DND-41 (cell line): ENCODE measurements around the gene DNAJC2.

ENCODE experiments used
- CTCF ChIP-seq: IDR thresholded peaks from 2 replicates; pipeline ENCODE4 v1.5.1; 2012; ENCODE audit warnings: borderline replicate concordance, low read length, moderate library complexity, mild to moderate bottlenecking; ENCODE audit not compliant: poor library complexity, severe bottlenecking; ENCODE audit errors: extremely low read depth
- EZH2 ChIP-seq: IDR thresholded peaks from 3 replicates; pipeline ENCODE4 v1.6.1; 2012; ENCODE audit warnings: borderline replicate concordance, low read depth, mild to moderate bottlenecking, moderate library complexity, low read length, inconsistent platforms; ENCODE audit not compliant: severe bottlenecking

GRCh38 chr7:103336761-103337160, 7.8 kb downstream of the DNAJC2 start:
- TF ChIP-seq CTCF (no peak), EZH2 (no peak)
